22Rv1 (cell line): Measurements from ENCODE around the gene IMPDH1.

Experiments
- ZFX ChIP-seq: fragments of 450-650 bp; IDR thresholded peaks from 2 replicates; pipeline ENCODE4 v1.6.1; 2017; ENCODE audit warnings: antibody characterized with exemption, borderline replicate concordance
- TF ChIP-seq, protein P1 (sequence below): fragments of 450-650 bp; IDR thresholded peaks from 2 replicates; pipeline ENCODE4 v1.5.1; 2017; ENCODE audit warnings: mild to moderate bottlenecking

DNA sequence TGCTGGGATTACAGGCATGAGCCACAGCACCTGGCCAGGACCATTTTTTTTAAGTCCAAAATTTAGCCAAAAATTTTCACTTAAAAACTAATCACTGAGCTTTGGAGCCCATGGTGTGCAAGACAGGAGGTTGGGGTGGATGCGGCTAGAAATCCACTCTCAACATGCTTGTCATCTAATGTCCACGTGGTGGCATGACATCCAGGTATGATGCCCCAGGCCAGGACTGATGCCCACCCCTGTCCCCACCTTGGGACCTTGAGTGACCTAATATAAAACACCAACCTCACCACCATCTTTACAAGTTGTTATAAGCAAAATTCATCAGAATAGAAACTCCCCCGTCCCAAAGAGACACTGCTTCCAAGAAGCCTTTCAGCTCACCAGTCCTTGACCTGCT is 20.4 kb upstream of the IMPDH1 start:
- TF ChIP-seq, protein P1, sequence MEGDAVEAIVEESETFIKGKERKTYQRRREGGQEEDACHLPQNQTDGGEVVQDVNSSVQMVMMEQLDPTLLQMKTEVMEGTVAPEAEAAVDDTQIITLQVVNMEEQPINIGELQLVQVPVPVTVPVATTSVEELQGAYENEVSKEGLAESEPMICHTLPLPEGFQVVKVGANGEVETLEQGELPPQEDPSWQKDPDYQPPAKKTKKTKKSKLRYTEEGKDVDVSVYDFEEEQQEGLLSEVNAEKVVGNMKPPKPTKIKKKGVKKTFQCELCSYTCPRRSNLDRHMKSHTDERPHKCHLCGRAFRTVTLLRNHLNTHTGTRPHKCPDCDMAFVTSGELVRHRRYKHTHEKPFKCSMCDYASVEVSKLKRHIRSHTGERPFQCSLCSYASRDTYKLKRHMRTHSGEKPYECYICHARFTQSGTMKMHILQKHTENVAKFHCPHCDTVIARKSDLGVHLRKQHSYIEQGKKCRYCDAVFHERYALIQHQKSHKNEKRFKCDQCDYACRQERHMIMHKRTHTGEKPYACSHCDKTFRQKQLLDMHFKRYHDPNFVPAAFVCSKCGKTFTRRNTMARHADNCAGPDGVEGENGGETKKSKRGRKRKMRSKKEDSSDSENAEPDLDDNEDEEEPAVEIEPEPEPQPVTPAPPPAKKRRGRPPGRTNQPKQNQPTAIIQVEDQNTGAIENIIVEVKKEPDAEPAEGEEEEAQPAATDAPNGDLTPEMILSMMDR, result peak; percentile 54
- no peak for TF ChIP-seq ZFX
